ENCODE measurements around the gene MPST.

MPST gene

GRCh38 chr22:37001826-37002225 is 17.7 kb upstream of the MPST start:
- no peak for DNase-seq

GRCh38 chr22:37002633-37003032 is 16.9 kb upstream of the MPST start:
- no peak for DNase-seq

- DNase-seq, result no peak
Measured at GRCh38 chr22:37007651-37008050, 11.9 kb upstream of the MPST start.

- DNase-seq, result no peak
Measured at GRCh38 chr22:37008365-37008764, 11.2 kb upstream of the MPST start.

- DNase-seq, result no peak
Measured at GRCh38 chr22:37009490-37009889, 10.1 kb upstream of the MPST start.

GRCh38 chr22:37010174-37010573 is 9.4 kb upstream of the MPST start:
- DNase-seq, result no peak

GRCh38 chr22:37010976-37011375 is 8.6 kb upstream of the MPST start:
- DNase-seq, result no peak

GRCh38 chr22:37011472-37011871 is 8.1 kb upstream of the MPST start:
- no peak for DNase-seq

- no peak for DNase-seq
Measured at GRCh38 chr22:37012262-37012904, 7.2 kb upstream of the MPST start.

GRCh38 chr22:37012956-37013355 is 6.6 kb upstream of the MPST start:
- no peak for DNase-seq

- DNase-seq, result no peak
Measured at GRCh38 chr22:37014415-37014806, 5.1 kb upstream of the MPST start.

GRCh38 chr22:37014835-37015586 is 4.5 kb upstream of the MPST start:
- no peak for DNase-seq

GRCh38 chr22:37015587-37015878 is 4.0 kb upstream of the MPST start:
- no peak for DNase-seq

GRCh38 chr22:37016134-37016910 is 3.2 kb upstream of the MPST start:
- no peak for DNase-seq

- DNase-seq, result no peak
Measured at GRCh38 chr22:37017356-37017755, 2.2 kb upstream of the MPST start.

GRCh38 chr22:37018086-37018814 is 1.3 kb upstream of the MPST start:
- DNase-seq, result no peak

- DNase-seq, result no peak
Measured at GRCh38 chr22:37018815-37019308, 680 bp upstream of the MPST start.

GRCh38 chr22:37020192-37020479 is 594 bp downstream of the MPST start:
- peak in 1 of 2 experiments; percentile 8 for DNase-seq

GRCh38 chr22:37021041-37021440 is 1.5 kb downstream of the MPST start:
- no peak for DNase-seq

GRCh38 chr22:37021710-37022482 is 2.4 kb downstream of the MPST start:
- DNase-seq, result peak in 1 of 2 experiments; percentile 18

- DNase-seq, result no peak
Measured at GRCh38 chr22:37022483-37023337, 3.2 kb downstream of the MPST start.

Measured in SHP77 (cell line).